ENCODE results near the gene KDM4B. TPM values are rescaled to one million over a fixed set of nuclear protein-coding genes. Genes with fewer than 3 reads are reported as not detected.

KDM4B gene
- total and polyA plus RNA-seq, 3 experiments from 2014 or later, result 14.6 to 16.0 (median 14.6) TPM

GRCh38 chr19:5126498-5127223, 157.7 kb downstream of the KDM4B start:
- Mint-ChIP-seq H3K27ac (no peak overlapping the region), H3K36me3 (peaks cover 5 to 20% (median 5%) of the 10 kb centered on the region in 3 donors), H3K4me3 (no peak overlapping the region), H3K4me1 (peaks cover 19 to 28% (median 23%) of the 10 kb centered on the region in 3 donors), H3K9me3 (no peaks in the 10 kb centered on the region), H3K27me3 (no peaks in the 10 kb centered on the region)
- Histone ChIP-seq H3K4me1 (ENCODE audit: insufficient read depth, low read length) (peaks cover 21% of the 10 kb centered on the region), H3K36me3 (ENCODE audit: insufficient read depth, low read length) (peaks cover 6% of the 10 kb centered on the region), H3K27ac (ENCODE audit: low read depth, low read length) (no peak overlapping the region), H3K4me3 (ENCODE audit: low read length) (no peak overlapping the region), H3K9me3 (ENCODE audit: low read length) (no peaks in the 10 kb centered on the region), H3K27me3 (ENCODE audit: insufficient read depth, low read length, poor library complexity, severe bottlenecking) (no peaks in the 10 kb centered on the region)
- CTCF ChIA-PET, result no interaction called here
- DNase-seq, result no peak
- POLR2A ChIA-PET, result no interaction called here

GRCh38 chr19:5127717-5128116, 158.8 kb downstream of the KDM4B start:
- peaks cover 20 to 26% (median 20%) of the 10 kb centered on the region in 3 donors for H3K4me1 Mint-ChIP-seq
- no peak overlapping the region for H3K27ac Mint-ChIP-seq
- Histone ChIP-seq H3K9me3 (ENCODE audit: low read length) (no peaks in the 10 kb centered on the region), H3K4me1 (ENCODE audit: insufficient read depth, low read length) (peaks cover 28% of the 10 kb centered on the region), H3K4me3 (ENCODE audit: low read length) (no peak overlapping the region), H3K27me3 (ENCODE audit: insufficient read depth, low read length, poor library complexity, severe bottlenecking) (no peaks in the 10 kb centered on the region), H3K36me3 (ENCODE audit: insufficient read depth, low read length) (peaks cover under 1% of the 10 kb centered on the region), H3K27ac (ENCODE audit: low read depth, low read length) (no peak overlapping the region)
- no peaks in the 10 kb centered on the region for H3K27me3 Mint-ChIP-seq
- no peak for DNase-seq
- CTCF ChIA-PET, result no interaction called here
- POLR2A ChIA-PET, result no interaction called here
- peaks cover 0 to 17% (median 0%) of the 10 kb centered on the region in 3 donors for H3K36me3 Mint-ChIP-seq
- H3K9me3 Mint-ChIP-seq, result no peaks in the 10 kb centered on the region
- no peak overlapping the region for H3K4me3 Mint-ChIP-seq

- peaks cover 20 to 26% (median 20%) of the 10 kb centered on the region in 3 donors for H3K4me1 Mint-ChIP-seq
- DNase-seq, result no peak
- Histone ChIP-seq H3K9me3 (ENCODE audit: low read length) (no peaks in the 10 kb centered on the region), H3K27ac (ENCODE audit: low read depth, low read length) (no peak overlapping the region), H3K27me3 (ENCODE audit: insufficient read depth, low read length, poor library complexity, severe bottlenecking) (no peaks in the 10 kb centered on the region), H3K4me3 (ENCODE audit: low read length) (no peak overlapping the region), H3K36me3 (ENCODE audit: insufficient read depth, low read length) (no peaks in the 10 kb centered on the region), H3K4me1 (ENCODE audit: insufficient read depth, low read length) (peaks cover 28% of the 10 kb centered on the region)
- H3K27ac Mint-ChIP-seq, result peak overlapping the region in 1 of 8 donors; percentile 29
- POLR2A ChIA-PET, result no interaction called here
- H3K27me3 Mint-ChIP-seq, result no peaks in the 10 kb centered on the region
- CTCF ChIA-PET, result no interaction called here
- H3K9me3 Mint-ChIP-seq, result no peaks in the 10 kb centered on the region
- H3K4me3 Mint-ChIP-seq, result no peak overlapping the region
- peaks cover 0 to 16% (median 0%) of the 10 kb centered on the region in 3 donors for H3K36me3 Mint-ChIP-seq
These were observed 159.5 kb downstream of the KDM4B start for GRCh38 chr19:5128251-5128935.

GRCh38 chr19:5128936-5129389, 160.1 kb downstream of the KDM4B start:
- H3K9me3 Mint-ChIP-seq, result no peaks in the 10 kb centered on the region
- CTCF ChIA-PET, result no interaction called here
- H3K4me3 Mint-ChIP-seq, result peak overlapping the region in 1 of 7 donors; percentile 65
- Histone ChIP-seq H3K36me3 (ENCODE audit: insufficient read depth, low read length) (no peaks in the 10 kb centered on the region), H3K27ac (ENCODE audit: low read depth, low read length) (no peak overlapping the region), H3K4me3 (ENCODE audit: low read length) (no peak overlapping the region), H3K4me1 (ENCODE audit: insufficient read depth, low read length) (peaks cover 28% of the 10 kb centered on the region), H3K9me3 (ENCODE audit: low read length) (no peaks in the 10 kb centered on the region), H3K27me3 (ENCODE audit: insufficient read depth, low read length, poor library complexity, severe bottlenecking) (no peaks in the 10 kb centered on the region)
- POLR2A ChIA-PET, result no interaction called here
- H3K27me3 Mint-ChIP-seq, result no peaks in the 10 kb centered on the region
- H3K36me3 Mint-ChIP-seq, result peaks cover 0 to 18% (median 0%) of the 10 kb centered on the region in 3 donors
- no peak overlapping the region for H3K27ac Mint-ChIP-seq
- H3K4me1 Mint-ChIP-seq, result peaks cover 20 to 26% (median 20%) of the 10 kb centered on the region in 3 donors
- DNase-seq, result no peak

- H3K4me3 Mint-ChIP-seq, result peak overlapping the region in 4 of 7 donors; percentile 50 to 84 (median 77)
These were observed 160.8 kb downstream of the KDM4B start for GRCh38 chr19:5129691-5130090.

GRCh38 chr19:5130371-5131030, 161.6 kb downstream of the KDM4B start:
- Histone ChIP-seq H3K27me3 (ENCODE audit: insufficient read depth, low read length, poor library complexity, severe bottlenecking) (no peaks in the 10 kb centered on the region), H3K27ac (ENCODE audit: low read depth, low read length) (no peak overlapping the region), H3K4me1 (ENCODE audit: insufficient read depth, low read length) (peaks cover 28% of the 10 kb centered on the region), H3K4me3 (ENCODE audit: low read length) (no peak overlapping the region), H3K9me3 (ENCODE audit: low read length) (no peaks in the 10 kb centered on the region), H3K36me3 (ENCODE audit: insufficient read depth, low read length) (no peaks in the 10 kb centered on the region)
- Mint-ChIP-seq H3K27me3 (no peaks in the 10 kb centered on the region), H3K4me3 (peak overlapping the region; percentile 38 to 84 (median 55)), H3K9me3 (no peaks in the 10 kb centered on the region), H3K27ac (peak overlapping the region; percentile 70 to 99 (median 87)), H3K4me1 (peaks cover 16 to 26% (median 20%) of the 10 kb centered on the region in 3 donors), H3K36me3 (peaks cover 0 to 29% (median 0%) of the 10 kb centered on the region in 3 donors)
- ChIA-PET POLR2A (interaction anchor here (0.6 kb wide), 1 partner anchor 16 kb away, joined by 3 read pairs; no protein-coding TSS in a partner anchor), CTCF (no interaction called here)
- peak; percentile 27 to 91 (median 76) for DNase-seq

More at GRCh38 chr19:5129691-5130090, 160.8 kb downstream of the KDM4B start:
- ChIA-PET POLR2A (no interaction called here), CTCF (no interaction called here)
- H3K27me3 Mint-ChIP-seq, result no peaks in the 10 kb centered on the region
- H3K4me1 Mint-ChIP-seq, result peaks cover 20 to 26% (median 20%) of the 10 kb centered on the region in 3 donors
- H3K36me3 ChIP-seq (ENCODE audit: insufficient read depth, low read length), result no peaks in the 10 kb centered on the region
- peaks cover 28% of the 10 kb centered on the region for H3K4me1 ChIP-seq (ENCODE audit: insufficient read depth, low read length)
- H3K36me3 Mint-ChIP-seq, result peaks cover 0 to 23% (median 0%) of the 10 kb centered on the region in 3 donors
- no peak for DNase-seq
- H3K9me3 Mint-ChIP-seq, result no peaks in the 10 kb centered on the region
- peak overlapping the region; percentile 70 to 99 (median 87) for H3K27ac Mint-ChIP-seq
- H3K27me3 ChIP-seq (ENCODE audit: insufficient read depth, low read length, poor library complexity, severe bottlenecking), result no peaks in the 10 kb centered on the region
- no peak overlapping the region for H3K27ac ChIP-seq (ENCODE audit: low read depth, low read length)
- H3K4me3 ChIP-seq (ENCODE audit: low read length), result no peak overlapping the region
- H3K9me3 ChIP-seq (ENCODE audit: low read length), result no peaks in the 10 kb centered on the region

GRCh38 chr19:5131031-5131505, 162.2 kb downstream of the KDM4B start:
- no peak overlapping the region for H3K4me3 ChIP-seq (ENCODE audit: low read length)
- H3K27ac ChIP-seq (ENCODE audit: low read depth, low read length), result no peak overlapping the region

More at GRCh38 chr19:5131031-5131505, 162.2 kb downstream of the KDM4B start:
- Histone ChIP-seq H3K27me3 (ENCODE audit: insufficient read depth, low read length, poor library complexity, severe bottlenecking) (no peaks in the 10 kb centered on the region), H3K36me3 (ENCODE audit: insufficient read depth, low read length) (no peaks in the 10 kb centered on the region), H3K9me3 (ENCODE audit: low read length) (no peaks in the 10 kb centered on the region), H3K4me1 (ENCODE audit: insufficient read depth, low read length) (peaks cover 28% of the 10 kb centered on the region)
- DNase-seq, result no peak
- Mint-ChIP-seq H3K9me3 (no peaks in the 10 kb centered on the region), H3K27me3 (no peaks in the 10 kb centered on the region), H3K27ac (peak overlapping the region in 6 of 8 donors; percentile 83 to 95 (median 91)), H3K36me3 (peaks cover 0 to 34% (median 2%) of the 10 kb centered on the region in 3 donors), H3K4me3 (peak overlapping the region in 5 of 7 donors; percentile 49 to 84 (median 75)), H3K4me1 (peaks cover 16 to 26% (median 20%) of the 10 kb centered on the region in 3 donors)
- POLR2A ChIA-PET, result interaction anchor here (0.6 to 0.7 kb wide), 2 partner anchors 15 kb away, joined by 3 read pairs; no protein-coding TSS in a partner anchor
- CTCF ChIA-PET, result no interaction called here
